ENCODE data around the gene TRMT61B. TPM values are rescaled to one million over a fixed set of nuclear protein-coding genes. Genes with fewer than 3 reads are reported as not detected.

TRMT61B gene
- total RNA-seq, 1 donor from 2014 or later: 18.4 TPM

Other genes with a start within 250 kb of the TRMT61B start
- 262 and 268 TPM in 2 replicates for gene PPP1CB, start 118.5 kb downstream of the TRMT61B start, total RNA-seq
- gene SPDYA, start 59.5 kb downstream of the TRMT61B start, total RNA-seq: 1.1 and 1.7 TPM in 2 replicates
- 188 and 190 TPM in 2 replicates for gene WDR43, start 24.4 kb upstream of the TRMT61B start, total RNA-seq
- gene TOGARAM2, start 111.0 kb upstream of the TRMT61B start, total RNA-seq: 5.8 and 6.0 TPM in 2 replicates
- gene PCARE, start 204.2 kb upstream of the TRMT61B start, total RNA-seq: not detected in 2 replicates
- 24.5 and 25.8 TPM in 2 replicates for gene CLIP4, start 245.1 kb upstream of the TRMT61B start, total RNA-seq

Measured in activated T-helper 1 cell treated with anti-CD3 and anti-CD28 coated beads, Interleukin-12 subunit alpha, Interleukin-12 subunit beta, Interleukin-2, Interleukin-4 antibody, amounts not matched to agents 30 ng/mL and 10 ng/mL and 1 ng/mL, durations not matched to agents 14 hours and 24 hours and 36 hours (primary cell).